ENCODE measurements around the gene LMF1. TPM values are rescaled to one million over a fixed set of nuclear protein-coding genes. Genes with fewer than 3 reads are reported as not detected.

LMF1 gene
- total and polyA plus RNA-seq, 2 donors (not counting 1 experiment from before 2014, with no cell fraction given) = 36.4 to 63.2 TPM

DNA sequence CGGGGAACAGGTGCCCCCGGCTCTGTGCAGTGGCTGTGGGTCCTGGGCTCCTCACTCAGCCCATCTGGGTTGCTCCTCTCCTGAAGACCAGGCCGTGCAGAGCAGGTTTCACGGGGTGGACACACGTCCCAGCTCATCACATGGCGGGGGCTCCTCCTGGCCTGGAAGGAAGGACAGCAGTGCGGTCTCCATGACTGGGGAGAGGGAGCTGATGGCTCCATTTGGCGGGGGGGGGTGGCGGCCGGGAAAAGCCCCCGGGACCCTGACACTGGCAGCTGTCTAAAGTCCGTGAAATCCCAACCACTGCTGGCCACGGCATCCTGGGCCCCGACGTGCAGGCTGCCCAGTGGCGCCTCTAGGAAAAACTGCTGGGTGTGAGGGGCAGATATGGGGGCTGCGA is 29.8 kb upstream of the LMF1 start:
- H3K9ac ChIP-seq (ENCODE audit: low read length) = no peak overlapping the region
- no peak overlapping the region for H3K27ac ChIP-seq (ENCODE audit: low read length in 2 of 2)
- H3K4me2 ChIP-seq (replicated peaks; ENCODE audit: low read depth, low read length, poor library complexity, severe bottlenecking) = no peak overlapping the region
- peaks cover 4 to 7% of the 10 kb centered on the region in 2 donors for H3K4me1 ChIP-seq (ENCODE audit: control insufficient read depth in 2 of 2, insufficient read depth in 2 of 2, low read length in 2 of 2)
- no peak overlapping the region for H2AFZ ChIP-seq (ENCODE audit: insufficient read depth, low read depth, low read length, poor library complexity, severe bottlenecking)
- ATAC-seq (ENCODE audit: low read depth) (no peak), DNase-seq (no peak)
- no peak overlapping the region for H3K4me3 ChIP-seq (ENCODE audit: control extremely low read depth in 1 of 5, extremely low read depth in 1 of 5, insufficient read depth in 1 of 5, low read depth in 2 of 5, low read length in 4 of 5)
- intact Hi-C loops (cut with micrococcal nuclease) = no loop called here
- peaks cover 0 to 40% (median 4%) of the 10 kb centered on the region in 4 experiments for H3K27me3 ChIP-seq (replicated peaks in 1 of 4; ENCODE audit: control extremely low read depth in 1 of 4, control insufficient read depth in 3 of 4, insufficient read depth in 4 of 4, low read length in 3 of 4)
- peaks cover under 1 to 35% (median 1%) of the 10 kb centered on the region in 3 donors for H3K9me3 ChIP-seq (ENCODE audit: control extremely low read depth in 1 of 3, control insufficient read depth in 2 of 3, insufficient read depth in 1 of 3, low read length in 2 of 3)
- no peaks in the 10 kb centered on the region for H3K79me2 ChIP-seq (ENCODE audit: control insufficient read depth, insufficient read depth, low read length)
- no peak overlapping the region for H3K27ac Mint-ChIP-seq
- CTCF ChIA-PET = no interaction called here
- H3K4me3 Mint-ChIP-seq = no peak overlapping the region
- no peaks in the 10 kb centered on the region for H4K20me1 ChIP-seq (ENCODE audit: control insufficient read depth, insufficient read depth, low read length, poor library complexity, severe bottlenecking)
- POLR2A ChIA-PET = no interaction called here
- H3K27me3 Mint-ChIP-seq = peaks cover 15% of the 10 kb centered on the region
- H3K9me3 Mint-ChIP-seq (ENCODE audit: insufficient read depth) = no peaks in the 10 kb centered on the region
- H3K4me1 Mint-ChIP-seq = no peaks in the 10 kb centered on the region
- 96% methylated on average over 15 of the region's 17 CpGs for WGBS (ENCODE audit: insufficient coverage)
- TF ChIP-seq EZH2 (IDR thresholded peaks at IDR 0.05; ENCODE audit: borderline replicate concordance, insufficient read depth, low read depth, low read length, poor library complexity, severe bottlenecking) (no peak), CTCF (IDR thresholded peaks at IDR 0.05) (no peak)
- H3K36me3 ChIP-seq (replicated peaks in 1 of 2; ENCODE audit: control extremely low read depth in 1 of 2, control insufficient read depth in 1 of 2, extremely low read depth in 1 of 2, insufficient read depth in 2 of 2, low read length in 1 of 2) = no peaks in the 10 kb centered on the region

- Histone ChIP-seq H3K9ac (ENCODE audit: low read length) (no peak overlapping the region), H3K9me3 (ENCODE audit: control extremely low read depth in 1 of 3, control insufficient read depth in 2 of 3, insufficient read depth in 1 of 3, low read length in 2 of 3) (peaks cover 1 to 45% (median 9%) of the 10 kb centered on the region in 3 donors), H3K4me2 (replicated peaks; ENCODE audit: low read depth, low read length, poor library complexity, severe bottlenecking) (no peak overlapping the region), H3K36me3 (replicated peaks in 1 of 2; ENCODE audit: control extremely low read depth in 1 of 2, control insufficient read depth in 1 of 2, extremely low read depth in 1 of 2, insufficient read depth in 2 of 2, low read length in 1 of 2) (no peaks in the 10 kb centered on the region), H3K27me3 (replicated peaks in 1 of 4; ENCODE audit: control extremely low read depth in 1 of 4, control insufficient read depth in 3 of 4, insufficient read depth in 4 of 4, low read length in 3 of 4) (peaks cover 0 to 47% (median 4%) of the 10 kb centered on the region in 4 experiments), H3K27ac (ENCODE audit: low read length in 2 of 2) (no peak overlapping the region), H2AFZ (ENCODE audit: insufficient read depth, low read depth, low read length, poor library complexity, severe bottlenecking) (no peak overlapping the region), H3K79me2 (ENCODE audit: control insufficient read depth, insufficient read depth, low read length) (no peaks in the 10 kb centered on the region), H3K4me1 (ENCODE audit: control insufficient read depth in 2 of 2, insufficient read depth in 2 of 2, low read length in 2 of 2) (peaks cover 4 to 7% of the 10 kb centered on the region in 2 donors), H3K4me3 (ENCODE audit: control extremely low read depth in 1 of 5, extremely low read depth in 1 of 5, insufficient read depth in 1 of 5, low read depth in 2 of 5, low read length in 4 of 5) (no peak overlapping the region), H4K20me1 (ENCODE audit: control insufficient read depth, insufficient read depth, low read length, poor library complexity, severe bottlenecking) (no peaks in the 10 kb centered on the region)
- Mint-ChIP-seq H3K4me3 (no peak overlapping the region), H3K27ac (no peak overlapping the region), H3K9me3 (ENCODE audit: insufficient read depth) (no peaks in the 10 kb centered on the region), H3K27me3 (peaks cover 21% of the 10 kb centered on the region), H3K4me1 (no peaks in the 10 kb centered on the region)
- ChIA-PET POLR2A (no interaction called here), CTCF (no interaction called here)
- TF ChIP-seq CTCF (IDR thresholded peaks at IDR 0.05) (no peak), EZH2 (IDR thresholded peaks at IDR 0.05; ENCODE audit: borderline replicate concordance, insufficient read depth, low read depth, low read length, poor library complexity, severe bottlenecking) (no peak)
- 88% methylated on average over 11 of the region's 11 CpGs for WGBS (ENCODE audit: insufficient coverage)
- no peak for ATAC-seq (ENCODE audit: low read depth)
- no peak for DNase-seq
- intact Hi-C loops (cut with micrococcal nuclease) = no loop called here
Observed at GRCh38 chr16:999677-1000076, 28.9 kb upstream of the LMF1 start.

All from B cell (primary cell).